Measurements from ENCODE around the gene NACAD.

NACAD gene

DNA sequence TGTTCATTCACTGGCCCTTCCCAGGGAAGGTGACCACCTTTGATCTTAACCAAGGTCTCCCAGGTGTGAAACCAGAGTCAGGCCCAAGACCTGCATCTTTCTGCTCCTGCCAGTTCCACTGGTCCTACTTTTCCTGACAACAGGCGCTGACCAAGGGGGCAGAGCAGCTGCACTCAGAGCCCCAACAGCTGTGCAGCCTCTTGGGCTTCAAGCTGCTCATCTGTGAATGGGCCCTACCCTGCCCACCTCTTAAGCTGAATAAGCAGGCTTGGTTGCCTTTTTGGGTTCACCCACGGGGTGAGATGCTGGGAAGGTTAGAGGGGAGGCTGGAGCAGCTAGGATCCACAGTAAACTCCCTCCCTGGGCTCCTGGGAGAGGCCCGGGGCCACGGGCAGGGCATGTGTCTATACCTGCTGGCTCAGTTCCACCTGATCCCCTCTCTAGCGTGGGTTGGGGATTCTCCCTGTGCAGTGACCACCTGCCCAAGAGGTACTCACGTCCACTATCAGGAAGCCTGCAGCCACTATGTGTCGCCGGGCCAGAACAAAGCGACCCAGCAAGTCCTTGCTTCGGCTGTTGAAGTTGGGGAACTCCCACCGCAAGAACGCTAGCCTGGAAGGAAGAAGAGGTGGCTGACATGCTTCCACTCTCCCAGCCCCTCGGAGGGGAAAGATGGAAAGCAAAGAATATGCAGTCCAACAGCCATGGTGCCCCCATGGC lies 12.2 kb upstream of the NACAD start:
- TF ChIP-seq, protein P1, sequence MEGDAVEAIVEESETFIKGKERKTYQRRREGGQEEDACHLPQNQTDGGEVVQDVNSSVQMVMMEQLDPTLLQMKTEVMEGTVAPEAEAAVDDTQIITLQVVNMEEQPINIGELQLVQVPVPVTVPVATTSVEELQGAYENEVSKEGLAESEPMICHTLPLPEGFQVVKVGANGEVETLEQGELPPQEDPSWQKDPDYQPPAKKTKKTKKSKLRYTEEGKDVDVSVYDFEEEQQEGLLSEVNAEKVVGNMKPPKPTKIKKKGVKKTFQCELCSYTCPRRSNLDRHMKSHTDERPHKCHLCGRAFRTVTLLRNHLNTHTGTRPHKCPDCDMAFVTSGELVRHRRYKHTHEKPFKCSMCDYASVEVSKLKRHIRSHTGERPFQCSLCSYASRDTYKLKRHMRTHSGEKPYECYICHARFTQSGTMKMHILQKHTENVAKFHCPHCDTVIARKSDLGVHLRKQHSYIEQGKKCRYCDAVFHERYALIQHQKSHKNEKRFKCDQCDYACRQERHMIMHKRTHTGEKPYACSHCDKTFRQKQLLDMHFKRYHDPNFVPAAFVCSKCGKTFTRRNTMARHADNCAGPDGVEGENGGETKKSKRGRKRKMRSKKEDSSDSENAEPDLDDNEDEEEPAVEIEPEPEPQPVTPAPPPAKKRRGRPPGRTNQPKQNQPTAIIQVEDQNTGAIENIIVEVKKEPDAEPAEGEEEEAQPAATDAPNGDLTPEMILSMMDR (IDR thresholded peaks at IDR 0.05; ENCODE audit: low read depth, low read length, poor library complexity, severe bottlenecking): no peak
- no peak for TF ChIP-seq EZH2phosphoT487 (IDR thresholded peaks at IDR 0.05; ENCODE audit: borderline replicate concordance, low read length)
- H3F3A ChIP-seq (ENCODE audit: control insufficient read depth, insufficient read depth): peaks cover 23% of the 10 kb centered on the region
- 0 out of 2 replicates have a peak, but pooled peaks cover 3% of the 10 kb centered on the region for H4K20me1 ChIP-seq (ENCODE audit: control insufficient read depth, insufficient read depth, low read depth, low read length)

DNA sequence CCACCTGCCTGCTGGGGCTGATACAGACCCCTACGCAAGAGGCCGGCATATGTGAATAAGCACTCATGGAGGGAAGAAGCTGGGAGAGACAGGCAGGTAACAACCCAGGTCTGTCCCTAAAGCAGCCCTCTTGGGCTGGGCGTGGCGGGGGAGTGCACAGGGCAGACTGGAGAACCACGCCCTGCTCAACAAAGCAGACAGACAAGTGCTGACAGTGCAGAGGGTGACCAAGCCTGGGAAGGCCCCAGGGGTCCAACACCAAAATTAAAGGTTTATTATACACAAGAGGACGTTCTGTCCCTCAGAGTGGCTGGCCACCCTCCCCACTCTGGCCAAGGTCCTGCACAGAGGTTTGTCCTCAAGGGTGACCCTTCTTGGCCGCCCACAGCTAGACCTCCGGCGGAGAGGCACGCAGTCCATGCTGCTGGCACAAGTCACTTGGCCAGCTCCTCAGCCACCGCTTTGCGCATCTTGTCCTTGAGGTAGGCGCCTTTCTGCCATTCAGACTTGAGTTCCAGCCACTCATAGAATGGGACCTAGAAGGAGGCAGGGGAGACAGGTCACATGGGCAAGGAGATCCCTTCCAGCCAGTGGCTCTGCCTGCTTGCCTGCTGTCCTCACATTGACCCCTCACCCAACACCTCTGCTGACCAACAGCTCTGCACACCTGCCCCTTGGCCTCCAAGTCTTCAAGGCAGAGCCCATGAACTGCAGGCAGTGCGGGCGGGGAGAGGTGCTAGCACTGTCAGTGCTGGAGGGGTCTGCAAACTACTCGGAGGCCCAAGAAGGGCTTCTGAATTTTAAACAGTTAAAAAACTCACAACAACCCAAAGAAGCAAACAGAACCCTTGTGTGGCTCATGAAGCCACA lies 11.4 kb upstream of the NACAD start:
- no peak overlapping the region for H3K27ac ChIP-seq (ENCODE audit: low read depth, low read length)
- peaks cover 23% of the 10 kb centered on the region for H3F3A ChIP-seq (ENCODE audit: control insufficient read depth, insufficient read depth)
- 0 out of 2 replicates have a peak, but pooled peaks cover 3% of the 10 kb centered on the region for H4K20me1 ChIP-seq (ENCODE audit: control insufficient read depth, insufficient read depth, low read depth, low read length)
- peaks cover 7% of the 10 kb centered on the region for H3K4me1 ChIP-seq (ENCODE audit: control insufficient read depth, low read length)
- H3K9me2 ChIP-seq (replicated peaks; ENCODE audit: control insufficient read depth, low read length): no peaks in the 10 kb centered on the region
- H3K79me2 ChIP-seq (ENCODE audit: control insufficient read depth, low read length): peaks cover 11% of the 10 kb centered on the region
- peaks cover 76% of the 10 kb centered on the region for H3K36me3 ChIP-seq (ENCODE audit: control insufficient read depth, low read length)
- no peaks in the 10 kb centered on the region for H3K9me3 ChIP-seq (ENCODE audit: control insufficient read depth, insufficient read depth, low read length)
- no peak overlapping the region for H3K4me3 ChIP-seq (ENCODE audit: low read length)
- no peaks in the 10 kb centered on the region for H3K27me3 ChIP-seq (ENCODE audit: control insufficient read depth, low read length)
- TF ChIP-seq, protein P1 (IDR thresholded peaks at IDR 0.05; ENCODE audit: low read depth, low read length, poor library complexity, severe bottlenecking): no peak
- no peak for TF ChIP-seq EZH2phosphoT487 (IDR thresholded peaks at IDR 0.05; ENCODE audit: borderline replicate concordance, low read length)
- no peak overlapping the region for H3K4me2 ChIP-seq (ENCODE audit: low read length)

More for the DNA sequence above, 12.2 kb upstream of the NACAD start:
- H3K4me3 ChIP-seq (ENCODE audit: low read length): no peak overlapping the region
- H3K4me1 ChIP-seq (ENCODE audit: control insufficient read depth, low read length): peaks cover 7% of the 10 kb centered on the region
- H3K4me2 ChIP-seq (ENCODE audit: low read length): no peak overlapping the region
- no peaks in the 10 kb centered on the region for H3K9me3 ChIP-seq (ENCODE audit: control insufficient read depth, insufficient read depth, low read length)
- no peaks in the 10 kb centered on the region for H3K27me3 ChIP-seq (ENCODE audit: control insufficient read depth, low read length)
- peaks cover 84% of the 10 kb centered on the region for H3K36me3 ChIP-seq (ENCODE audit: control insufficient read depth, low read length)
- H3K27ac ChIP-seq (ENCODE audit: low read depth, low read length): no peak overlapping the region
- H3K9me2 ChIP-seq (replicated peaks; ENCODE audit: control insufficient read depth, low read length): no peaks in the 10 kb centered on the region
- peaks cover 19% of the 10 kb centered on the region for H3K79me2 ChIP-seq (ENCODE audit: control insufficient read depth, low read length)

DNA sequence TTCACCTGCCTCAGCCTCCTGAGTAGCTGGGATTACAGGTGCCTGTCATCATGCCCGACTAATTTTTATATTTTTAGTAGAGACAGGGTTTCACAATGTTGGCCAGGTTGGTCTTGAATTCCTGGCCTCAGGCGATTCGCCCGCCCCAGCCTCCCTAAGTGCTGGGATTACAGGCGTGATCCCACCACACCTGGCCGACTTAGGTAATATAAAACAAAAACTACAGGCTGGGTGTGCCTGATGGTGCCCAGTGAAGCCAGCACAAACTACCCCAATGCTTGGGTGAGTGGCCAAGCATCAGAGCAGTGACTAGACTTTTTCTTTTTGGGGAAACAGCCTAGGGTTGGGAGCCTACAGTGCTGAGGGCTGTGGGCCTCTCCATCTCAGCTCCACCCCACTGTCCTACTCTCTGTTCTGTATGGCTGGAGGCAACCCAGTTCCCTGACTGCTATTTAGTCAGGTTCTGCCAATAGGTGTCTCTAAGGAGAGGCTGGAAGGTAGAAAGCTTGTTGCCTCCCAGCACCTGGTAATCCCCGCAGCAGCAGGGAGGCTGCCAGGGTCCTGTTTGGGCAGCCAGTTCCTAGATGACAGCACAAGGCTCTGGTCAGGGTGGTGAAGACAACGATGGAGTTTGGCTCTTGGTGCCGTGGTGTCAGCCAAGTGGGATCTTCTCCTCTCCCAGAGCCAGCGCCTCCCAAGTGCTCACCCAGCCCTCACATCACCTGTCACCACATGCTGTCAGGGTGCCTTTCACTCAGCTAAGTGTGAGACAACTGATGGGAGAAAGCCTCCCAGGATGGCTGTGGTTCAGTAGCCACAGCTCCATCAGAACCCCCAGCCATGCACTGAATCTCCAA lies 10.4 kb upstream of the NACAD start:
- H3K4me3 ChIP-seq (ENCODE audit: low read length): no peak overlapping the region
- no peaks in the 10 kb centered on the region for H3K9me2 ChIP-seq (replicated peaks; ENCODE audit: control insufficient read depth, low read length)
- peaks cover 7% of the 10 kb centered on the region for H3K4me1 ChIP-seq (ENCODE audit: control insufficient read depth, low read length)
- H3K27ac ChIP-seq (ENCODE audit: low read depth, low read length): no peak overlapping the region
- no peak overlapping the region for H3K4me2 ChIP-seq (ENCODE audit: low read length)
- TF ChIP-seq EZH2phosphoT487 (IDR thresholded peaks at IDR 0.05; ENCODE audit: borderline replicate concordance, low read length): no peak
- TF ChIP-seq, protein P1 (IDR thresholded peaks at IDR 0.05; ENCODE audit: low read depth, low read length, poor library complexity, severe bottlenecking): no peak
- H3K9me3 ChIP-seq (ENCODE audit: control insufficient read depth, insufficient read depth, low read length): no peaks in the 10 kb centered on the region
- H3F3A ChIP-seq (ENCODE audit: control insufficient read depth, insufficient read depth): peaks cover 28% of the 10 kb centered on the region
- H4K20me1 ChIP-seq (ENCODE audit: control insufficient read depth, insufficient read depth, low read depth, low read length): 0 out of 2 replicates have a peak, but pooled peaks cover 3% of the 10 kb centered on the region
- peaks cover 2% of the 10 kb centered on the region; the same call in 1 of the 2 replicates for H3K79me2 ChIP-seq (ENCODE audit: control insufficient read depth, low read length)
- H3K27me3 ChIP-seq (ENCODE audit: control insufficient read depth, low read length): no peaks in the 10 kb centered on the region
- H3K36me3 ChIP-seq (ENCODE audit: control insufficient read depth, low read length): peaks cover 67% of the 10 kb centered on the region

All from DOHH2 (cell line).